Gastroesophageal sphincter (tissue), 3 donors: ENCODE measurements around the gene RNF208.

ENCODE experiments used
- CTCF ChIP-seq, 4 experiments: fragments of 200-600 bp in 2 of 4; fragments of 450-650 bp in 2 of 4; sonication (generic) in 1 of 4; IDR thresholded peaks; one replicate each; pipeline ENCODE4 v1.5.1; 2017 to 2019; ENCODE audit warnings: antibody characterized with exemption in 4 of 4, mild to moderate bottlenecking in 2 of 4, moderate library complexity in 2 of 4
- EP300 ChIP-seq: sonication (generic); formaldehyde crosslinking; IDR thresholded peaks from one replicate; pipeline ENCODE4 v1.6.1; 2017; ENCODE audit warnings: antibody characterized with exemption, mild to moderate bottlenecking
- POLR2A ChIP-seq, 2 donors: fragments of 450-650 bp; IDR thresholded peaks; one replicate each; pipeline ENCODE4 v1.6.1; 2017; ENCODE audit warnings: antibody characterized with exemption in 2 of 2, mild to moderate bottlenecking in 2 of 2, moderate library complexity in 1 of 2
- POLR2AphosphoS5 ChIP-seq: sonication (generic); formaldehyde crosslinking; IDR thresholded peaks from one replicate; pipeline ENCODE4 v1.6.1; 2017; ENCODE audit warnings: antibody characterized with exemption

- TF ChIP-seq CTCF (IDR thresholded peaks at IDR 0.05) (no peak), POLR2AphosphoS5 (no peak), POLR2A (IDR thresholded peaks at IDR 0.05) (no peak), EP300 (no peak)
These were observed 5.7 kb downstream of the RNF208 start for GRCh38 chr9:137216188-137216965.
